ENCODE measurements around the gene PRSS1. TPM values are rescaled to one million over a fixed set of nuclear protein-coding genes. Genes with fewer than 3 reads are reported as not detected.

PRSS1 gene
- total and polyA plus RNA-seq, 2 of the 8 experiments (the other 6 are each of a cell fraction or from before 2014, with no cell fraction given), result 0.09 TPM; not detected in 1

- 0 out of 2 replicates have a peak overlapping the region, but pooled peaks have one; percentile 17 for H3K18ac ChIP-seq (ENCODE audit: extremely low read depth, low read length)
- no peak overlapping the region for H3K9ac ChIP-seq (replicated peaks in 1 of 4; ENCODE audit: extremely low read depth in 1 of 4, low read depth in 3 of 4, low read length in 3 of 4)
- H3K23ac ChIP-seq (ENCODE audit: insufficient read length), result no peak overlapping the region
- FAIRE-seq, result no peak
- H3K4me1 ChIP-seq (replicated peaks in 1 of 4; ENCODE audit: control insufficient read depth in 3 of 4, insufficient read depth in 4 of 4, low read length in 3 of 4), result no peaks in the 10 kb centered on the region
- CTCF ChIA-PET (ENCODE audit: partially characterized antibody), result interaction anchor here (0.6 to 24.1 kb wide), 21 partner anchors 10 to 339 kb away, joined by 3 to 430 read pairs (median 3); no protein-coding TSS in a partner anchor
- H3K4me3 ChIP-seq (ENCODE audit: extremely low read depth in 1 of 4, insufficient read depth in 2 of 4, low read depth in 3 of 4, low read length in 4 of 4), result no peak overlapping the region
- peak overlapping the region; percentile 60; the same call in 1 of the 2 replicates for H2BK12ac ChIP-seq (ENCODE audit: low read depth, low read length)
- 0 out of 2 replicates have a peak overlapping the region, but pooled peaks have one; percentile 12 for H2BK5ac ChIP-seq (ENCODE audit: low read depth, low read length)
- no peak overlapping the region for H2BK120ac ChIP-seq (replicated peaks; ENCODE audit: low read depth, low read length)
- no peak for DNase-seq (ENCODE audit: low read depth in 1 of 2, low spot score in 2 of 2)
- TF ChIP-seq SIN3A (conservative IDR thresholded peaks at IDR 0.05 in 1 of 2, IDR thresholded peaks at IDR 0.05 in 1 of 2; ENCODE audit: low read depth in 1 of 2, low read length in 2 of 2) (no peak), NANOG (IDR thresholded peaks at IDR 0.05; ENCODE audit: insufficient read depth, low read depth, low read length, poor library complexity, severe bottlenecking) (no peak), E2F6 (IDR thresholded peaks at IDR 0.05) (no peak), EP300 (IDR thresholded peaks at IDR 0.05; ENCODE audit: borderline replicate concordance in 1 of 2, low read depth in 2 of 2, low read length in 2 of 2) (no peak)
- no peak overlapping the region for H2AFZ ChIP-seq (ENCODE audit: low read length)
- no peak overlapping the region for H3K56ac ChIP-seq (replicated peaks; ENCODE audit: insufficient read length, low read depth, low read length)
- H3K79me2 ChIP-seq (ENCODE audit: control insufficient read depth in 1 of 2, insufficient read depth in 2 of 2, low read length in 2 of 2), result no peaks in the 10 kb centered on the region
- WGBS, 2 experiments (ENCODE audit: extremely low coverage in 1 of 2, insufficient coverage in 1 of 2, insufficient read length in 1 of 2, insufficient replicate concordance in 2 of 2, low coverage in 1 of 2, low lambda C conversion rate in 2 of 2, missing lambda C conversion rate in 1 of 2), result 88% methylated on average over 10 of the region's 10 CpGs; no CpG with 5 or more reads in 1 of the 2 experiments
- no peak overlapping the region for H3K4me2 ChIP-seq (ENCODE audit: insufficient read depth in 1 of 2, low read depth in 2 of 2, low read length in 2 of 2)
- H2BK20ac ChIP-seq (ENCODE audit: low read length), result no peak overlapping the region
- no peak overlapping the region for H4K91ac ChIP-seq (replicated peaks; ENCODE audit: insufficient read length, low read length)
- no peaks in the 10 kb centered on the region for H3K9me3 ChIP-seq (ENCODE audit: insufficient read depth in 2 of 2, low read depth in 1 of 2, low read length in 1 of 2)
- no peaks in the 10 kb centered on the region for H3K23me2 ChIP-seq (ENCODE audit: low read depth, low read length)
- no peak overlapping the region for H4K8ac ChIP-seq (ENCODE audit: extremely low read depth, insufficient read depth, low read length)
- no peaks in the 10 kb centered on the region for H4K20me1 ChIP-seq (replicated peaks in 1 of 2; ENCODE audit: control insufficient read depth in 1 of 2, insufficient read depth in 2 of 2, low read length in 2 of 2)
- no peak overlapping the region for H3K4ac ChIP-seq (replicated peaks; ENCODE audit: insufficient read length, low read depth, low read length)
- H2AK5ac ChIP-seq (ENCODE audit: low read depth, low read length), result no peak overlapping the region
- no peak overlapping the region for H3K27ac ChIP-seq (ENCODE audit: low read depth, low read length)
- no peaks in the 10 kb centered on the region for H3K79me1 ChIP-seq (ENCODE audit: low read depth, low read length)
- H2BK15ac ChIP-seq (ENCODE audit: low read length), result peak overlapping the region; percentile 72; the same call in 1 of the 2 replicates
- POLR2A ChIA-PET (ENCODE audit: partially characterized antibody), result interaction anchor here (0.6 to 0.7 kb wide), 2 partner anchors 27 to 107 kb away, joined by 3 read pairs; no protein-coding TSS in a partner anchor
- H3K27me3 ChIP-seq (replicated peaks in 1 of 4; ENCODE audit: control insufficient read depth in 3 of 4, extremely low read depth in 1 of 4, insufficient read depth in 3 of 4, low read length in 3 of 4), result no peaks in the 10 kb centered on the region
- no peak overlapping the region for H4K5ac ChIP-seq (ENCODE audit: insufficient read length, low read depth, low read length)
- H3K14ac ChIP-seq (ENCODE audit: insufficient read length), result no peak overlapping the region
- H3K36me3 ChIP-seq (ENCODE audit: control insufficient read depth in 2 of 4, insufficient read depth in 4 of 4, low read length in 3 of 4), result no peaks in the 10 kb centered on the region
Observed at GRCh38 chr7:142788303-142789289, 39.3 kb downstream of the PRSS1 start.

Data from H1 (cell line).